GM19035 (cell line): ENCODE measurements around the gene EIF4G3.
"Not testable (repeated sequence)": the region's sequence is repeated elsewhere in the genome, so short reads cannot be mapped to it uniquely, and the experiment has no call there.

Experiments
- ATAC-seq: cut with Tn5 transposase; IDR thresholded peaks from one replicate; pipeline ENCODE4 v1.9.1; 2021; ENCODE audit not compliant: unreplicated experiment

The EIF4G3 gene

DNA sequence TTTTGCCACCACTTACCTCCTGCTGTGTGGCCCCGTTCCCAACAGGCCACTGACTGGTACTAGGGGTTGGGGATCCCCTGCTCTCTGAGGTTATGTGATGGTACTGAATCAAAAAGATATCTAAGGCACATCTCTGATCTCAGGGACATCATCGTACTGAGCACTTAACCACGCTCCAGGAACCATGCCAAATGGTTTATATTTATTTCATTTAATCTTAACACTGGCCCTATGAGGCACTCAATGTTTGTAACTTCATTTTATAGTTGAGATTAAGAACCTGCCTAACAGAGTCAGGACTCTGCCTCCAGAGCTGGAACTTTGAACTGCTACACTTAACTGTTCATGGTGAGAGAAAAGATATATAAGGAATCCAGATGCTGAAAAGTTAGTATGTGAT lies 291.6 kb downstream of the EIF4G3 start:
- ATAC-seq = no peak

DNA sequence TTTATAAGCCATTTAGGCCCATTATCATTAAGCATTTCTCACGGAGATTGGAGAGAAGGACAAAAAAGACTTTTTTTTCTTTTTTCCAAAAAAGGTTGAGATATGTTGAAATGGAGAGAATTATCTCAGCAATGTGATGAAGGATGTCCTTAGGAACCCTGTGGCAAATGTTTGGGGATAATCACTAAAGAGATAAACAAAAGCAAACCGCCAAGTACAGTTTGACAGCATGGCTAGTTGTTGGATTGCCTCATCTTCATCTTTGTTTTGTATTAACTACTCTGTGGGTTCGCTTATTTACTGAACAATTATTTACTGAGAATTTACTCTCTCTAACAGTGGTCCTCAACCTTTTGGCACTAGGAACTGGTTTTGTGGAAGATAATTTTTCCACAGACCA lies 292.2 kb downstream of the EIF4G3 start:
- no peak for ATAC-seq

DNA sequence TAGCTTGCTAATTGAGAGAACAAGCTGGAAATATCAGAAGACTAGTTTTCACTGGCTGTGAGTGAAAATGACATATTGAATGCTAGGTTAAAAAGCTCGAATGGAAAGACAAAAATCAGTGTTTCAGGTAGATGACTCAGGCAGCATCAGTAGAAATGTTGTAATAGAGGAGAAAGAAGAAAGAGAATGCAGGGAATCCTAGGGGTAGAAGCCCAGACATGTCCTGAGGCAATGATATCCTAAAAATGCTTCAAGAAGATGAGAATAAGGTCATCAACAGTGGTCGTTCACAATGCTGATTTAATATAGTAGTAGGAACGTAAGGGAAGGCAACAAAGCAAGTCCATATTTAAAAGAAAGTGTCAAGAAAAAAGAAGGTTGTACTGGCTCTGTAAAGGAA lies 292.9 kb downstream of the EIF4G3 start:
- ATAC-seq = no peak

DNA sequence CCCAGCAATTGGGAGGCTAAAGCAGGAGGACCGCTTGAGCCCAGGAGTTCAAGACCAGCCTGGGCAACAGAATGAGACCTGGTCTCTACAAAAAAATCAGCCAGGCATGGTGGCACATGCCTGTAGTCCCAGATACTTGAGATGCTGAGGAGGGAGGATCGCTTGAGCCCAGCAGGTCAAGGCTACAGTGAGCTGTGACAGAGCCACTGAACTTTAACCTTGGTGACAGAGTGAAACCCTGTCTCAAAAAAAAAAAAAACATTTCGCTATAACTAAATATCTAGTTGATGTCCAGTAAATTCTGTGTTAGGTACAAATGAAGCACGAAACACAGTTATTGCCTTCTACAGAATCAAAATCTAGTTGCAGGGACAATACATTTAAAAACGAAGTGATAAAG lies 293.9 kb downstream of the EIF4G3 start:
- no peak for ATAC-seq

DNA sequence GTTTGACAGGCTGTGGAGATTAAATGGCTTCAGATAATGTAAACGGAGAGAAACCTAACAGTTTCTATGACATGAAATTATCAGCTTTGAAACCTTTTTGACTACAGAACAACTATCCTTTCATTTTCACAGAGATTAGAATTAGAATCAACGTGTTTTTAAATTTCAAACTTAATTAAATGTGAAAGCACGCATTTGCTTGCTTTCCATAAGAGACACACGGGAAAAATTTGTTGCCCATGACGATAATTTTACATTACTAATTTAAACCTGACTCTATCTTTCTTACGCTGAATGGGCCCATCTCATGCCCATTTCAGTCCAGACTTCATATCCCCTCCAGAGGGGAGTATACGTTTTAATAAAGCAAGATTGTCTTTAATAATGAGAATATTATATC lies 297.9 kb downstream of the EIF4G3 start:
- no peak for ATAC-seq

DNA sequence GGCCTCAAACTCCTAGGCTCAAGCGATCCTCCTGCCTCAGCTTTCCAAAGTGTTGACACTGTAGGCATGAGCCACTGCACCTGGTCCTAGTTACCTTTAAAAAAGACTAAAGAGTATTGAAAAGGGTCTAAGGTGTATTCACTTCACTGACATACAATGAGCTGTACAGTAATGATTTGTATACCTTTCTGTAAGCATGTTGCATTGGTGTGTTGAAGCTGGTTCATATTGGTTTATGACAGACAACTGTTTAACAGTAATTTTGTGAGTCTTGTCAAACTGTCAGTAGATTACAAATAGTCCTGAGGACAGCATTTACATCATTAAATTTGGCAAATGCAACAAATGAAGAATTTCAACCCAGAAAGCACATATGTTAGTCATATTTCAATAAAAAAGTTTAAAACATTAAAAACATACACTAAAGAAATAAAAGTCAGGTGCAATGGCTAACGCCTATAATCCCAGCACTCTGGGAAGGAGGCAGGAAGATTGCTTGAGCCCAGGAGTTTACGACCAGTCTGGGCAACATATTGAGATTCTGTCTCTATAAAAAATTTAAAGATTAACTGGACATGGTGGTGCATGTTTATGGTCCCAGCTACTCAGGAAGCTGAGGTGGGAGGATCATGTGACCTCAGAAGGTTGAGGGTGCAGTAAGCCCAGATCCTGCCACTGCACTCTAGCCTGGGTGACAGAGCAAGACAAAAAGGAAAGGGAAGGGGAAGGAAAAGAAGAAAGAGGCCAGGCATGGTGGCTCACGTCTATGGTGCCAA lies 301.3 kb downstream of the EIF4G3 start:
- no peak for ATAC-seq

DNA sequence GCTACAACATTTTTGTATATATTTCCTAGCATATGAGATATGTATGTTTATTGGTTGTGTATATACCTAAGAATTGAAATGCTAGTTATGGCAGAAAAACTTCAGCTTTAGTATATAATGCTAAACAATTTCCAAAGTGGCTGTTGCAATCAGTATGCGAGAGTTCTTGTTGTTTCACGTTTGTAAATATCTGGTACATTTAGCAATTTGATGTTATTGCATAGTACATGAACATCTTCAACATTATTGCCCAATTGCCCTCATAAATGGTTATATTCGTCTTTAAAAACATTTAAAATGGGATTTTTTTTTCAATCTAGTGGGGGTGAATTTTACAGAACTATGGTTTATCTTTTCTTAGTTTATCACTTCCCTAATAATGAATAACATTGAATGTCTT lies 303.4 kb downstream of the EIF4G3 start:
- ATAC-seq = no peak

DNA sequence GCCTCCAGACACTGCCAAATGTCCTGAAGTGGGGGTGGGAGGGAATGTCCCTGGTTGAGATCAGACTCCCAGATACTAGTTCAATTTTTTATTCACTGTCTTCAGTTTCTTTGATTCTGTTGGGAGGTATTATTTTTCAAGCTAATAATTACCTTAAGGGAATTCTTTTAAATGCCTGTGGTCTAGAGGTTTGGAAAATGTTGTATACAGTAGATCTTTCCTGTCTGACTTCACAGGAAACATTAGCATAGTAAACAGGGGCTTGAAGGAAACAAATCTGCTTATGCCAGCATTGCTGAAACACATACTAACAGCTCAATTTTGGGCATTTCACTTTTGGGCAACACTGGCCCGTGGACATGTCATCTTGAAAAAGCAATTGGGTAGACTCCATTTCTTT lies 305.3 kb downstream of the EIF4G3 start:
- ATAC-seq = no peak

DNA sequence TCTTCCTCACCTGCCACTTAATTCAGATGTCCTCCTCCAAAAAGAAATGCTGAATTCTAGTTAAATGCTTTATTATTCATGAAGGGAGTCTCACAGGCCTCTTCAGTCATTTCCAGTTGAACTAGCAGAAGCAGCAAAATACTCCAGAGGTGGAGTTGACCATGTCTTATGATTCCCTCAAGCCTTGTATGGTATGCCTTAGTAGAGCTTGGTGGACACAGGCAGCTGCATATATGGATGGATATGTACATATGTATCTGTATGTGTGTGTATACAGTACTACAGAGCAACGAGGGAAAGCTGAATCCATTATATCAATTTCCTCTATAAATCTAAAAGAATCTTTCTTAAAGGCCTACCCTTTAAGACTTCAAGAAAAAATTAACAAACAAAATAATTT lies 306.0 kb downstream of the EIF4G3 start:
- ATAC-seq = no peak

DNA sequence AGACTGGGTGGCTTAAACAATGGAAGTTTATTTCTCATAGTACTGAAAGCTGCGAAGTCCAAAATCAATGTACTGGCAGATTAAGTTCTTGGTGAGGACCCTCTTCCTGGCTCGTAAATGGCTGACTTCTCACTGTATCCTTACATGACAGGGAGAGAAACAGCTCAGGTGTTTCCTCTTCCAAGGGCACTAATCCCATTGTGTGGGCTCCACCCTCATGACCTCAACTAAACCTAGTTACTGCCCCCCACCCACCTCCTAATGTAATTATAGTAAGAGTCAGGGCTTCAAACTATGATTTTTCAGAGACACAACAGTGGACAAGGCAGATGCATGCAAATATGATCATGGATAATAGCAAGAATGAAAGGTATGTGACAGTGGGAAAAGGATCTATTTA lies 308.4 kb downstream of the EIF4G3 start:
- no peak for ATAC-seq

DNA sequence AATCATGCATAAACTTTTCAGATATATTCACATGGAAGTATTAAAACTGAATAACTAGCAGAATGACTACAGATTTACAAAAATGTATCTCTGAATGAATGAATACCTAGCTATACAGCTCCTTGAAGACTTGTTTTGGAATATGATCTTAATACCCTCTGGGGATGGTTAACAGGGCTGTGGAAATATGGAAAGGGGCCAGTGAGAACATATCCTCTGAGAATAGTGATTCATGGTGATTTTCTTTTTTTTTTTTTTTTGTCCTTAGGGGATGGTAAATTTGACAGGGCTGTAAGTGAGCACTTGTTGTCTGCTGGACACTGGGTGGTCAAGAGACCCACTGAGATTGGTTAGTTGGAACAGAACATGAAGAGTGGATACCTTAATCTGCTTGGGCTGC lies 308.9 kb downstream of the EIF4G3 start:
- no peak for ATAC-seq

DNA sequence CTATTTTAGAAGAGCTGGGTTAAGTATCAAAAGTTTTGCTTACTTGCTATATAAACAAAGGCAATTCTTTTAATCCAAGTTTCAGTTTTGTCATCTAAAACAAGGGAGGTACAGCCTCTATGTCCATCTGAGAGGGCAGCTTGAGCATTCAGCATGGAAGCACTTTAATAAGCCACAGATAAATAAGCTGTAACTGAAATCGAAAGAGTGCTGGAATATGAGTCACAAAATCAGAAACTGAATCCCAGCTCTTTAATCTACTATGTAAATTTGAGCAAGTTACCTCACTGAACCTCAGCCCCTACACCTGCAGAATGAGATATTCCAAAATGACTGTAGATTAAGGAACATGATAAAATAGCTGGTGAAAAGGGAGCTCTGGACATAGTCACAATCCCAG lies 309.6 kb downstream of the EIF4G3 start:
- ATAC-seq = no peak

DNA sequence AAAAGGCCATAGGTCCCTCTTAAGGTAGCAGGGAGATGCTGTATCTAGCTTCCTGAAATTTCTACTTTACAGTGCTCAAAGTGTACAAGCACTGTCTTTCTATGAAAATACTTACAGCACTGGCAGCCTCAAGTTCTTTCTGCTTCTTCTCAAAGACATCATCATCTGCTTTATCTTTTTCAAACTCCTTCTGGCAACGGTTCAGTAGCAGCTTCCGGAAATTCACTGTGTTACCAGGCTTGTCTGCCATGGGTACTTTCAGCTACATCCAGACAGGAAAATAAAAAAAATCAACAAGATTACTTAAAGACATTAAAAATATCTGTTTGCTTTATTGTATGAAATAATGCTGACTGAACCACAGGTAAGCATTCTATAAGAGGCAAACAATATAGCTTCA lies 311.7 kb downstream of the EIF4G3 start:
- ATAC-seq = no peak

DNA sequence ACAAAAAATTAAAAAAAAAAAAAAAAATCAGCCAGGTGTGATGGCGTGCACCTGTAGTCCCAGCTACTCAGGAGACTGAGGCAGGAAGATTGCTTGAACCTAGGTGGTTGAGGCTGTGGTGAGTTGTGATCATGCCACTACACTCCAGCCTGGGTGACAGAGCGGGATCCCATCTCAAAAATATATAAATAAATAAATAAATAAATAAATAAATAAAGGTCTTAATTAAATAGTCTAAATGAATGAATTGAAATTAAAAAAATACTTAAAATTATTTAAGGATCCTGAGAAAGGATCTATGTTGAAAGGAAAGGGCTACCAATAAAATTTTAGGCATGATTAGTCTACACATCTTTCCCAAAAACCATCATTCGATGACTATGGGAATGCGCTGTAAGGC lies 322.2 kb downstream of the EIF4G3 start:
- no peak for ATAC-seq

DNA sequence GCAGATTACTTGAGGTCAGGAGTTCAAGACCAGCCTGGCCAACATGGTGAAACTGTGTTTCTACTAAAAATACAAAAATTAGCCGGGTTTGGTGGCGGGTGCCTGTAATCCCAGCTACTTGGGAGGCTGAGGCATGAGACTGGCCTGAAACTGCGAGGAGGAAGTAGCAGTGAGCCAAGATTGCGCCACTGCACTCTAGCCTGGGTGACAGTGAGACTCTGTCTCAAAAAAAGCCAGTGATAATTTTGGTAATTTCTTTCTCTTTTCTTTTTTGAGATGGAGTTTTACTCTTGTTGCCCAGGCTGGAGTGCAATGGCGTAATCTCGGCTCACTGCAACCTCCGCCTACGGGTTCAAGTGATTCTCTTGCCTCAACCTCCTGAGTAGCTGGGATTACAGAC lies 324.9 kb downstream of the EIF4G3 start:
- ATAC-seq = not testable (repeated sequence)

DNA sequence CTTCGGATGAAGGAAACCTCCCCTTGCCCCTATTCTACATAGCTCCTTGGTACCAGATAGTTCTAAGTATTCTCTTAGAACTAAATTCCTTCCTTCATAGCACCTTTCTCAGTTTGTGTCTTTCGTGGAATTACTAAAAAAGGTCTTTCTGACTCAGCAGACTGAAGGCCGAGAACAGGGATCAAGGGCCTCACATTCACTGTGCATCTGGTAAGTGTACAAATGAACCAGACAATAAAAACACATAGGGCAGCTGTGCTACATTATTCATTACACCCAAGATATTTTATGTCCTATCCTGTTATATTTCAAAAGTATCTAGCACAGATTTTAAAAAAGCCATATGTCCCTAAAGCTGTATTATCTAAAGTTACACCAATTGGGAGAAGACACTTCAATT lies 326.7 kb downstream of the EIF4G3 start:
- ATAC-seq = no peak

DNA sequence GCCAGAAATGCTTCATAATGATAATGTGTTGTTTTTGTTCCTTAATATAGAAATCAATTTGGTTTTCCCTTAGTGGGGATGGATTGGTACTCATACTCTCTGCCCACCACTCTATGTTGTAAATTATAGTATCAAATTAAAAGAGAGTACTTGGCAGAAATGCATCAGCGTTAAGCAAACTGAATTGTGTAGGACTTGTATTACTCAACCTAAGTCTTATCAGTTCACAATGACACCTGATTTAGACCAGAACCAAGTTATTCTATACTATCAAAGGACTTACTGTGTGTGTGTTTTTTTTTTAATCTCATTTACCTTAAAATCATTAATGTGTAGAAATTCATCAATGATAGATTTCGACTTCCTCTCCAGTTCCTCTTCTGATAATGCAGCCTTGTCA lies 327.6 kb downstream of the EIF4G3 start:
- no peak for ATAC-seq

DNA sequence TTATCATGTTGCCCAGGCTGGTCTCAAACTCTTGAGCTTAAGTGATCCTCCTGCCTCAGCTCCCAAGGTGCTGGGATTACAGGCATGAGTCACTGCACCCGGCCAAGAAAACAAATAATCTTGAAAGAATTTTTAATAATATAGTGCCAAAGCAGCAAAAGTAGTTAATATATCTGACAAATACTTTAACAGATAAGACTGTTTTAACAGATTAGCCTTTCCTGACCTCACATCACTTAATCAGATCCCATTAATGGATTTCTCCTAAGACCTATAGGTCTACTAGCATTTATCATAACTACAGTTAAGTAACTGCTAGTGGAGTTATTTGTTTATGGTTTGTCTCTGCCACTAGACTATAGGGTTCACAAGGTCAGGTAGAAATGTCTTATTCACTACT lies 328.5 kb downstream of the EIF4G3 start:
- no peak for ATAC-seq

DNA sequence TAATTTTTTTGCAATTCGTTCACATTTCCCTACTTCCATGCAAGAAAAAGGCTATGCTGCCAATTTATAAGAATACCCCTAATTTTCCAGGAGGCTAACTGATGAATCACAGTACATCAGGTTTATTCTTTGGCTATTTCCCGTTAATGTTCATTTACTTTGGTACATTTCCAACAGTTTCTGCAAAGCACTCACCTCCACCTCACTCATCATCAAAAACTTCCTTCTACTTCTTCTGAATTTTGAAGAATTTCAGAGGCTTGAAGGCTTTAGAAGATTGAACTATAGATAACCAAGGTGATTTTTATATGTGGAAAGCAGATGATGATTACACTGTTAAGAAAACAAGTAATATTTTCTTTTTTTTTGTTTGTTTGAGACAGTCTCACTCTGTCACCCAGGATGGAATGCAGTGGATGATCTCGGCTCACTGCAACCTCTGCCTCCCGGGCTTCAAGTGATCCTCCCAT lies 329.1 kb downstream of the EIF4G3 start:
- no peak for ATAC-seq

DNA sequence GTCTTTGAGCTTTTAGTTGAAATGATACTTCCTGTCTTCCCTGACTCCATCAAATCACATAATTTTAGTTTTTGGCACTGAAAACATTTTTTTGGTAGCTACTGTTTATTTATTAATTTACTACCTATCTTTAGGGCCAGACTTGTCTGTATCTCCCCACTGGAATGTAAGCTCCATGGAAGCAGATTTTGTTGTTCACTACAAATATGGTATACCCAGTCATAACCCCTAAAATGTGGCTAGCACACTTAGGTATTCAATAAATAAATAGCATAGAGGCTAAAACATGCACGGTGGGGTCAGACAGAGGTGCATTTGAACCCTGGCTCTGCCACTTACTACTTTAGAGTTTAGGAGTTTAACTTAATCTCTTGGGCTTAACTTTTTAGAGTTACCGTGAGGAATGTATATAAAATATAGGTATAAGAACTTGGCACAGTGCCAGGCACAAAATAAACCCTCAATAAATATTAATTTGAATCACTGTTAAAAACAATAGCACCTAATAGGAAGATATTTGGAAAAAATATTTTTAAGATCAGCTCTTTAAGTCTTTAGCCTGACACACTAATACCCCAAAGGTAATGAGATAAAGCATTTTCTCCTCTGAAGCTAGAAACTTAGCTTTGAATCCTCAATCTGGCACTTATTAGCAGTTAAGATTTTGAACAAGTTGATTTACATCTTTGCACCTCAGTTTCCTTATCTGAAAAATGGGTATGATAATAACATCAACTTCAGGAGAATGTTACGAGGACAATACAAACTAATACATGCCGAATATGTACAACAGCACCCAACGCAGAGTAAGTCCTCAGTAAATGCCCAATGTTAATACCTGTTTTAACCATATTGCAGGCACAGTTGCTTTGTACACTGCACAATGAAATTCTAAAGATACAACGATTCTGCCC lies 330.0 kb downstream of the EIF4G3 start:
- ATAC-seq = no peak

DNA sequence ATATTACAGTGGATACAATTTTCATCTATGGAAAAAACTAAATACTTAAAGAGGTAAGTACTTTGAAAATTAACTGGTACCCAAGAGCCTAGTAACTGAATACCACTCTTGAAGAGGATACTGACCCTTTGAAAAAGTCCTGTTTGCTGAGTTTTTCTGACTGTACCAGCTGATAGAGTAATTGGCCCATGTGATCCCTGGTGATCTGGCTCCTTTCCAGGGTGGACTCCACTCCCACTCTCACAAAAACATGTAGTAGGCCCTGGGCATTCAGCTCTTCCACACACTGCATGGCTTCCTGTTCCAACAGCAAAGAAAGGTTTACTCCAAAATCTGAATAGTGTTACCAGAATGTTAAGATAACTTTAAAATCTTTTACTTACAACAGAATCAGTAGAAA lies 336.0 kb downstream of the EIF4G3 start:
- no peak for ATAC-seq

DNA sequence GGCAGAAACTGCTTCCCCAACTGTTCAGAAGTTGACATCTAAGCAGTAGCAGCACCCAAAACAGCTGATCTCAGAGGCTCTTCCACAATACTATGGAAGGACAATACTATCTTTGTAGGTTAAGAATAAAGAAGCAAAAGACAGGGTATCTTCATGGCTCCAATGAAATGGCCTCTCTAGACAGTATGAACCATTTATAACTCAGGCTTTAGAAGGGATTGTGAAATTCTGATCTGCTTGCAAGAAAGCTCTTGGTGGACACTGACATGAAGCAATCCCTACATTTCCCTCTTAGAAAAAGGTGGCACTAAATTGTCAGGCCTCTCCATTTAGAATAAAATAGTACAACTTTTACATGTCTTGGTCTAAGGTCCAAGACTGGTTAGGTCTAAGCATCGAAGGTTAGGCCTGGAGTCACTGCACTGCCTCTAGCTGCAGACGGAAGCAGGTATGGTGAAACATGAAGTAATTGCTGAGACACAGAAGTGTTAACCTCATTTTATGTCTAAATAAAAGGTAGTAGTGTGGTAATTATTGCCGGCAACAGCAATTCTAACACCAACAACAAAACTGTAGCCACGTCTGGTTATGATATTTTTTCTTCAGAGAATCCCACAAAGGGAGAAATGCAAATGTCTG lies 339.0 kb downstream of the EIF4G3 start:
- ATAC-seq = no peak
